Parathyroid adenoma (tissue), 2 donors: Measurements from ENCODE around the gene ADCY5.

ENCODE experiments used
- H2AFZ ChIP-seq: fragments of 300-600 bp; sonication (generic); one replicate; pipeline ENCODE4 v1.7.0; 2017; ENCODE audit warnings: antibody characterized with exemption, mild to moderate bottlenecking
- H3K27ac ChIP-seq: fragments of 300-600 bp; sonication (generic); one replicate; pipeline ENCODE4 v1.7.0; 2017
- H3K27me3 ChIP-seq: fragments of 300-600 bp; sonication (generic); one replicate; pipeline ENCODE4 v1.7.0; 2017; ENCODE audit warnings: low read length; ENCODE audit not compliant: control insufficient read depth, insufficient read depth
- H3K36me3 ChIP-seq: fragments of 300-600 bp; sonication (generic); one replicate; pipeline ENCODE4 v1.7.0; 2017; ENCODE audit warnings: low read length; ENCODE audit not compliant: control insufficient read depth, insufficient read depth
- H3K4me1 ChIP-seq: fragments of 300-600 bp; sonication (generic); one replicate; pipeline ENCODE4 v1.7.0; 2017; ENCODE audit warnings: control low read depth
- H3K4me2 ChIP-seq: fragments of 300-600 bp; sonication (generic); one replicate; pipeline ENCODE4 v1.7.0; 2017; ENCODE audit warnings: low read length
- H3K4me3 ChIP-seq: fragments of 300-600 bp; sonication (generic); one replicate; pipeline ENCODE4 v1.7.0; 2017; ENCODE audit warnings: low read depth, low read length
- H3K79me2 ChIP-seq: fragments of 300-600 bp; sonication (generic); one replicate; pipeline ENCODE4 v1.7.0; 2017; ENCODE audit warnings: control low read depth
- H3K9ac ChIP-seq: fragments of 300-600 bp; sonication (generic); one replicate; pipeline ENCODE4 v1.7.0; 2017; ENCODE audit warnings: mild to moderate bottlenecking
- H3K9me3 ChIP-seq: fragments of 300-600 bp; sonication (generic); one replicate; pipeline ENCODE4 v1.7.0; 2017; ENCODE audit warnings: low read length; ENCODE audit not compliant: control insufficient read depth
- TF ChIP-seq, protein P1 (sequence below): fragments of 300-600 bp; sonication (generic); IDR thresholded peaks from one replicate; pipeline ENCODE4 v1.7.0; 2017; ENCODE audit warnings: antibody characterized with exemption, mild to moderate bottlenecking
- donor health status: primary hyperparathyroidism.

The ADCY5 gene

DNA sequence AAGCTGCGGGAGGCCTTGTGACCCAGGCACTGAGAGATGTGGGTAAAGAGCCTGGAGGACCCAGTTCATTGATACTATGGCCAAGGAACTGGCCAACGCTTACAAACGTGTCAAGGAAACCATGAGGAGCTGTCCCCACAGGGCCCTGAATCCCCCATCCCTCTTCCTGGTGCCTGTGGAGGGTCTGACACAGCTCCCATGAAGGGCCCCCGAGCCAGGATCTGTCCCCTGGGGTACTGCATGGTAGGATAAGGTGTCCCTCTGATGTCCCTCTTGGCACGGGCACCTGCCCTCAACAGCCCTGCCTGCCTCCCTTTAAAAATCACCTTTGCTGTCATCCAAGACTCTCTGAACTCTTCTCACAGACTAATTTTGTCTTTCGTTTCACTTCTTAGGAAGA, 122.4 kb downstream of the ADCY5 start:
- no peak overlapping the region for H2AFZ ChIP-seq
- no peaks in the 10 kb centered on the region for H3K9me3 ChIP-seq
- TF ChIP-seq, protein P1, sequence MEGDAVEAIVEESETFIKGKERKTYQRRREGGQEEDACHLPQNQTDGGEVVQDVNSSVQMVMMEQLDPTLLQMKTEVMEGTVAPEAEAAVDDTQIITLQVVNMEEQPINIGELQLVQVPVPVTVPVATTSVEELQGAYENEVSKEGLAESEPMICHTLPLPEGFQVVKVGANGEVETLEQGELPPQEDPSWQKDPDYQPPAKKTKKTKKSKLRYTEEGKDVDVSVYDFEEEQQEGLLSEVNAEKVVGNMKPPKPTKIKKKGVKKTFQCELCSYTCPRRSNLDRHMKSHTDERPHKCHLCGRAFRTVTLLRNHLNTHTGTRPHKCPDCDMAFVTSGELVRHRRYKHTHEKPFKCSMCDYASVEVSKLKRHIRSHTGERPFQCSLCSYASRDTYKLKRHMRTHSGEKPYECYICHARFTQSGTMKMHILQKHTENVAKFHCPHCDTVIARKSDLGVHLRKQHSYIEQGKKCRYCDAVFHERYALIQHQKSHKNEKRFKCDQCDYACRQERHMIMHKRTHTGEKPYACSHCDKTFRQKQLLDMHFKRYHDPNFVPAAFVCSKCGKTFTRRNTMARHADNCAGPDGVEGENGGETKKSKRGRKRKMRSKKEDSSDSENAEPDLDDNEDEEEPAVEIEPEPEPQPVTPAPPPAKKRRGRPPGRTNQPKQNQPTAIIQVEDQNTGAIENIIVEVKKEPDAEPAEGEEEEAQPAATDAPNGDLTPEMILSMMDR: no peak
- no peaks in the 10 kb centered on the region for H3K27me3 ChIP-seq
- no peak overlapping the region for H3K27ac ChIP-seq
- no peak overlapping the region for H3K9ac ChIP-seq
- no peak overlapping the region for H3K4me2 ChIP-seq
- H3K4me1 ChIP-seq: peaks cover 2% of the 10 kb centered on the region
- no peaks in the 10 kb centered on the region for H3K79me2 ChIP-seq
- no peak overlapping the region for H3K4me3 ChIP-seq
- H3K36me3 ChIP-seq: no peaks in the 10 kb centered on the region

DNA sequence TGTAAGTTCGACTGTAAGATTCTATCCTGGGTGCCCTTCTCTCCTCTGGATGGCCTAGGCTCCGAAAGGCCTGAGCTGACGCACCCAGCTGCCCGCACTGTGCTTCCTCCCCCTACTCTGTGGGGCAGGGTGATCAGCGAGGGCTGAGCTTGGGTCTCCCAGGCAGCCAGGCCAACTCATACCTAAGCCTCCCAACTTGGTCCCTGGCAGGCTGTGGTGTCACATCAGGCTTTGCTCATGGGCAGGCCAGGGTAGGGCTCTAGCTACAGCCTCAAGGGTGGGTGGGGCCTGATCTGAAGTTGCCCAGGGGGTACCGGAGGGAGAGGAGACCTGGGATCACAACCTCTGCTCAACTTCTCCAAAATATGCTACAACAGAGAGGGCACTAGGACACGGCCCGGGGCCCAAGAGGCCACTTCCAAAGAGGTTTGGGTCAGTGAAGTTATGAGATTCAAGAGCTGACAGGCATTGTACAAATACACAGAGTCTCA, 123.1 kb downstream of the ADCY5 start:
- Histone ChIP-seq H3K9ac (no peak overlapping the region), H3K27ac (no peak overlapping the region)
- TF ChIP-seq, protein P1: no peak

DNA sequence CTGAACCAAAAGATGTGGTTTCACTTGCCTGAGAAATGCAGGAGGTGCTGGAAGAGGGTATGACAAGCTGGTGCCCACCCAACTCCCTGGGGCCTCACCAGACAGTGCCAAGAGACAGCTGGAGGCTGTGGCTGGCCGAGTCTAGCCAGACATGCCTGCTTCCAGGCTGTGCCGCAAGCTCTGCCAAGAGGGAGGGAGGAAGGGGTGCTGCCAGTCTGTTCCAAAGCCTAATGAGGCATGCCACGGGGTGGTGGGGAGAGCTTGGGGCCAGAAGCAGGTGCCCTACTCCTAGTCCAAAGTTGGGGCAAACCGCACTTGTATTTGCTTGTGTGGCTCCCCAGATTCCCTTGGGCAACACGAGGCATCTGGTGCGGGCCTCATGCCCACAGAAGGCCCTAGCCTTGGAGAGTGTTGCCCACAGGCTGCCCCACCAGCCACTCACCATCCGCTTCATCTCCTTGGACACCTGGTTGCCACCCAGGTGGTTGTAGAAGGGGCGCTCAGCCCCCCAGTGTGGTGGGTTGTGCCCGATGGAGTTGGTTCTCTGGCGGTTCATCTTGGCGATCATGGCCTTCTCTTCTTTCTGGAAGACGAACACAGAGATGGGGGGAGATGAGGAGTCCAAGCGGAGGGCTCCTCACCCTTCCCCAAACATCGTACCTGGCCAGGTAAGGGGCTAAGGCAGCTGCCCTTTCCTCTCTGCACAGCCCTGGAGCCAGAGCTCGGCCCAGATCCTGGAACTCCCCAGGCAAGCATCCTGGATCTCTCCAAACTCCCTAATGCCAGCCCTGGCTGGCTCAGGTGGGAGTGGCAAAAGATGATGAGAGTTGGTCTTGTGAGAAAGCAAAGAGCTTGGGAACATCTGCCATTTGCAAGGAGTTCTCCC, 123.8 kb downstream of the ADCY5 start:
- Histone ChIP-seq H2AFZ (no peak overlapping the region), H3K9ac (no peak overlapping the region), H3K9me3 (no peaks in the 10 kb centered on the region), H3K4me1 (peaks cover 2% of the 10 kb centered on the region), H3K36me3 (no peaks in the 10 kb centered on the region), H3K27ac (no peak overlapping the region), H3K4me2 (no peak overlapping the region), H3K27me3 (no peaks in the 10 kb centered on the region), H3K79me2 (no peaks in the 10 kb centered on the region), H3K4me3 (no peak overlapping the region)
- TF ChIP-seq, protein P1: no peak

More for the DNA sequence above, 123.1 kb downstream of the ADCY5 start:
- no peaks in the 10 kb centered on the region for H3K36me3 ChIP-seq
- H3K4me1 ChIP-seq: peaks cover 2% of the 10 kb centered on the region
- no peaks in the 10 kb centered on the region for H3K27me3 ChIP-seq
- H2AFZ ChIP-seq: no peak overlapping the region
- no peaks in the 10 kb centered on the region for H3K79me2 ChIP-seq
- no peak overlapping the region for H3K4me3 ChIP-seq
- H3K9me3 ChIP-seq: no peaks in the 10 kb centered on the region
- no peak overlapping the region for H3K4me2 ChIP-seq

DNA sequence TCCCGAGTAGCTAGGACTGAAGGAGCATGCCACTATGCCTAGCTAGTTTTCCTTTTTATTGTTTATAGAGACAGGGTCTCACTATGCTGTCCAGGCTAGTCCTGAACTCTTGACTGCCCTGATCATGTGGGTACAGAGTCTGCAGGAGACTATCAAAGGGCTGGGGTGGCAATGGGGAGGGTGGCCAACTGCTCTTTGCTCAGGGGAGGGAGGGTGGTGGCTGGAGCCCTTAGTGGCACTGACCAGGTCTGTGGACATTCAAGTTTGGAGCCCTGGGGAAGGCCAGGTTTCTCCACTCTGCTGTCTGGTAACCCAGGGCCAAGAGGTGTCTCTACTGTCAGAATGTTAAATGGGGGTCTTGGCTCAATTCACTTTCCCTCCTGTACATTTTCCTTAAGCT, 125.1 kb downstream of the ADCY5 start:
- Histone ChIP-seq H3K36me3 (no peaks in the 10 kb centered on the region), H3K4me2 (no peak overlapping the region), H3K27ac (no peak overlapping the region)

More for the DNA sequence above, 125.1 kb downstream of the ADCY5 start:
- Histone ChIP-seq H3K4me3 (no peak overlapping the region), H2AFZ (no peak overlapping the region), H3K4me1 (peaks cover 2% of the 10 kb centered on the region), H3K79me2 (no peaks in the 10 kb centered on the region), H3K9ac (no peak overlapping the region), H3K9me3 (no peaks in the 10 kb centered on the region), H3K27me3 (no peaks in the 10 kb centered on the region)
- TF ChIP-seq, protein P1: no peak
